Renal cortical epithelial cell (primary cell): ENCODE measurements around the gene APBB2. TPM values are rescaled to one million over a fixed set of nuclear protein-coding genes. Genes with fewer than 3 reads are reported as not detected.
A peak's percentile ranks its signal among the peaks of the same experiment; 100 is the strongest.

Experiments used
- DNase-seq: peaks from one replicate; pipeline ENCODE4 v3.0.0-alpha.2; 2011; ENCODE audit warnings: low read depth
- total RNA-seq: library from RNA; depleted of rRNA; stranded (reverse); fragments of >200 nt; gene quantifications from 2 replicates; pipeline ENCODE4 v1.2.3, GENCODE V29; 2014

Gene APBB2
- total RNA-seq, 1 donor from 2014 or later, result 144 TPM

GRCh38 chr4:41215969-41216293 is 1.6 kb upstream of the APBB2 start:
- DNase-seq, result no peak

DNA sequence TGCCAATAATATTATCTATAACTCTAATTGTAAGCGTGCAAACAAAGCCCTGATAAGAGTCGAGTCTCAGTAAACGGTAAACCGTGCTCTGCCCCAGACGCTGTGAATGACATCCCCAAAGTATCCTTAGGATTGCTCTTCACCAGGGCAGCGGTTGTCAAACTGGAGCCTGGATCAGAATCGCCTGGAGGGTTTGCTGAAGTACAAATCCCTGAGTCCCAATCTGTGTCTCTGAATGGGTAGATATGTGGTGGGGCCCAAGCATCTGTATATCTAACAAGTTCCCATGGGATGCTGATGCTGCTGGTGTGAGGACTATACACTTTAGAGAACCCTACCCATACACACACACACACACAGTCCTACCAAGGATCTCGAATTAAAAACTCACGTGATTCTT is 813 bp upstream of the APBB2 start:
- no peak for DNase-seq

DNA sequence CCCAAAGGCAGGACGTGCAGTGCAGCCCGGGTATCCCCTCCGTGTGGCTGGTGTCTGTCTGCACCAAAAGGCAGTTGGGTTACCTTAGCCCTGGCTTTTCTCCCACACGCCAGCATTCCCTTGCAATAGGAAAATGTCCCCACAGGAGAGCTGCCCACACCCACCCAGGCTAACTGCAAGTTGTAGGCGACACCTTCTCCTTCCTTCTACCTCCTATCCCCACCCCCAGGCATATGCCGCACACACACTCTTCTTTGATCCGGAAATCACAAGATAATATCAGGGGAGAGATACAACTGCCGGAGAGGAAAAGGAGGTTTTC is 444 bp upstream of the APBB2 start:
- DNase-seq, result no peak

DNA sequence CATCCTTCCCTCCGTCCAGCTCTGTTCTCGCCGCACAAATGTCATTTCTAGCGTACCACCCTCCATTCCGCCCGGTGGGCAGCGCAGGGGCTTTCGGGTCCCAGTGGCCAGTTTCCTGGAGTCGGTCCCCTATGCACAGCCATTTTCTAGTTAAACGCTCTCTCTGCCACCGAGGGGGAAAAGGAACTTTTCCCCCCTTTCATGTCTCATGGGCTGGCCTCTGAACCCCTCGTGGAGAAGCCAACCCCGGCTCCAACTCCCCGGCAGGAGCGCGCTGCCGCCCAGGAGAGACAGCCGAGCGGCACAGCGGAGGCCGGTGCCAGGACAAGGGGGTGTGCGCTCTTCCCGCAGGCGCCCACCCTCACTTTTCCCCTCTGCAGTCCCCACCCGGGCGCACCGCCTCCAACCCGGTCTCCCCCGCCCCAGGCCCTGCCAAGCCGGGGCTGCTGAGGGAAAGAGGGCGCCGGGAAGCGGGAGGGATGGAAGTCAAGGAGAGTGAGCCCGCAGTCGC is 662 bp downstream of the APBB2 start:
- DNase-seq, result no peak

DNA sequence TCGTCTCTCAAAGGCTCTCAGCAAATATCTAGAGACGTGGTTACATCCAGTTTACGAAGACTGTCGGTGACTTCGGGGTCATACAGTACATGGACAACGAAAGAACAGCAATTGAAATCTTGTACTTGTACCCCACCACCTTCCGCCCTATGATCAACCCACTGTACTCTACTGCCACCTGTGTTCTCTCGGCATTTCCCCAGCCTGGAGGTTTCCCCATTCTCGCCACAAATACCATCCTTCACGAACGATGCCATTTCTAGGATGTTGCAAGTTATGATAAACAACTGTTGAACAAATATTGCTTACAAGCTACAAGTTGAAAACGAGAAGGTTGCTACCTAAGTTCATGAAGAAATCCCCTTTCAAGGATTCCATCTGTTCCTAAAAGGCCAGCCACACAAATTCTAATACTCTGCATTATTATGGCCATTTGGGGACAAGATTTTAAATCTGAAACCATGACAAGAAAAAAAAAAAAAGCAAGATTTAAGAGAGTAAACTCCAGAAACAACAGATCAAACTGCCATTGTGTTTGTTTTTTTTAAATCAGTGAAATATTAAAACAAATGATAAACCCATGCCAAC is 1.6 kb downstream of the APBB2 start:
- DNase-seq, result peak; percentile 68

GRCh38 chr4:41211951-41212615 is 2.3 kb downstream of the APBB2 start:
- no peak for DNase-seq

DNA sequence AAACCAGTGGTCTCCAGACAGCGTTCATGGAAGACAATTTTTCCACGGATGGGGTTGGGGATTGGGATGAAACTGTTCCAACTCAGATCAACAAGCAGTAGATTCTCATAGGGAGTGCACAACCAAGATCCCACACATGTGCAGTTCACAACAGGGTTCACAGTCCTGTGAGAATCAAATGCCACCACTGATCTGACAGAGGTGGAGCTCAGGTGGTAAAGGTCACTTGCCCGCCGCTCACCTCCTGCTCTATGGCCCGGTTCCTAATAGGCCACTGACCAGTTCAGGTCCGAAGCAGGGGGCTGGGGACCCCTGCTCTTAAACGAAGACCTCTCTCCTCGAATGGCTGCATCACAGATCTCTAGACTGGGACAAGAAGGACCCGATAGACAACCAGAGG is 4.4 kb downstream of the APBB2 start:
- no peak for DNase-seq

- peak; percentile 42 for DNase-seq
Observed at GRCh38 chr4:41209187-41209586, 5.2 kb downstream of the APBB2 start.

- DNase-seq, result peak; percentile 72
Observed at GRCh38 chr4:41207291-41207831, 7.0 kb downstream of the APBB2 start.

DNA sequence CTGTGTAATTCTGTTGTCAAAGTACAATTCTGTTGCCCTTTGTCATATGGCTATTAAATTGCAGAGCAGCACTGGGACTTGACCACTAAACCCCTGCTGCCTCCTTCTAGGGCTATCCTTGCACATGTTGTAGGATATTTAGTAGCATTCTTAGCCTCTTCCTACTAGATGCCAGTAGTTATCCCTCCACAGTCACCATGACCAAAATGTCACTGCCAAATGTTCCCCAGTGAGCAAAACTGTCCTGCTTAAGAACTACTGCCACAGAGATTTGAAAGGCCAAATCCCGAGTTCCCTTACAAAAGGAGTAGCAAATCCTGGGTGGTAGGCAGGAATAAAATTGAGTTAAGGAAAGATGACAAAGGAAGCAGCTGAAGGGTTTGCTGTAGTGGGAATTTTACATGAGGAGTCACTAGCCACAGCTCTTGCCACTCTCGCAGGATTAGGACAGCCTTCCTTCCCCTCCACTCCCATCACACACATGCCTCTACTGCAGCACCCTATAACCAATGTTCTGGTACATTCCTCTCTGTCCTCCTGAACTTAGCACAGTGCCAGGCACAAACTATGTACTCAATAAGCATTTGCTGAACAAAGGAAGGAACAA is 8.4 kb downstream of the APBB2 start:
- DNase-seq, result no peak

DNA sequence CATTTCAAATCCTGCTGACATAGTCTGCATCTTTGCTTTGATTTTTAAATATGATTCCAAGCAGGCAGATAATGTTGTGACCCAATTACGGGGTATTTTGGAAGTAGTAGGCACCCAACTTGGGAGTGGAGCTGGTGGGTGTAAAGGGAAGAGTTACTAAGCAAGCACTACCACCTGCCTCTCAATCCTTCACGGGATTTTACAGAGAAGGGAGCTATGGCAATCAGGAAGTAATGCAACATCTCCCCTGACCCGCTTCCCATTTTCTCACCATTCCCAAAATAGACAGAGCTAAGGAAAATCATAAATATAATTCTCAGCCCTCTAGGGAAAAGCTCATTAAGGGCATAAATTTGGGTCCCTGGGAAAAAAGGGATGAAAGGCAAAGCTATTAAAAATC is 9.2 kb downstream of the APBB2 start:
- DNase-seq, result no peak

- peak; percentile 83 for DNase-seq
Observed at GRCh38 chr4:41204400-41204978, 9.9 kb downstream of the APBB2 start.

DNA sequence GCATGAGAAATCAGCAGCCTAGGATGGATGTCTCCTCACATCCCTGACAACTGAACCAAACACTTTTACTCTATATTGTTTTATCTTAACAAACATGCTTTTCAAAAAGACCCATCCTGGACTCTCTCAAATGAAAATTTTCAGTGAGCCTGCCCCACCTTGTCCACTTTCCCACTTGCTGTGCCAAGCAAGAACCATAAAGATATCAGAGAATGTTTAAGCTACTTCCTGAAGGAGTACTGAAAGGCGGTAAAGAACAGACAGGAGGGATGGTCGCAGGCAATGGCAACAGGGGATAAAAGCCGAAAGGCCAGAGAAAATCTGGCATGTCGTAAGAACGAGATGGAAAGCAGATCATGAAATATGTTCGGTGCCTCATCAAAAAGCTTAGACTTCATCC is 10.5 kb downstream of the APBB2 start:
- no peak for DNase-seq

GRCh38 chr4:41202820-41203568 is 11.3 kb downstream of the APBB2 start:
- no peak for DNase-seq

- DNase-seq, result no peak
Observed at GRCh38 chr4:41202356-41202755, 12.0 kb downstream of the APBB2 start.

- DNase-seq, result no peak
Observed at GRCh38 chr4:41200486-41201017, 13.8 kb downstream of the APBB2 start.

- no peak for DNase-seq
Observed at GRCh38 chr4:41199788-41200187, 14.6 kb downstream of the APBB2 start.

DNA sequence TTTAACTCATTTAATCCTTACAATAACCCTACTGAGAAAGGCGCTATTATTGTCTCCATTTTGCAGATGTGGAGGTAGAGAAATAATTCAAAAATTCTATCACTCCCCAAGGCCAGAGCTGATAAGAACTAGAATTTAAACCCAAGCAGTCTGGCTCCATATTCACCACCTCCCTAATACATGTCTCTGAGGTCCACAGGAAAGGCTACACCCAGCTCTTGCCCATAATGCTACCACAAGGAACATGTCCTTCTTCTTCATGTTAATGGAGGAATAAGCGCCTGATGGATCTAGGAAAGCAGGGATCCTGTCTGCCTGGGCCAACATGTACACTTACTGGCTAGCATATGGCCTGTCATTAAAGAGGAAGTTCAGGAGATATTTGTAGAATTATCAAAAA is 16.3 kb downstream of the APBB2 start:
- DNase-seq, result no peak

- no peak for DNase-seq
Observed at GRCh38 chr4:41197495-41197894, 16.8 kb downstream of the APBB2 start.

GRCh38 chr4:41196633-41197332 is 17.6 kb downstream of the APBB2 start:
- no peak for DNase-seq

DNA sequence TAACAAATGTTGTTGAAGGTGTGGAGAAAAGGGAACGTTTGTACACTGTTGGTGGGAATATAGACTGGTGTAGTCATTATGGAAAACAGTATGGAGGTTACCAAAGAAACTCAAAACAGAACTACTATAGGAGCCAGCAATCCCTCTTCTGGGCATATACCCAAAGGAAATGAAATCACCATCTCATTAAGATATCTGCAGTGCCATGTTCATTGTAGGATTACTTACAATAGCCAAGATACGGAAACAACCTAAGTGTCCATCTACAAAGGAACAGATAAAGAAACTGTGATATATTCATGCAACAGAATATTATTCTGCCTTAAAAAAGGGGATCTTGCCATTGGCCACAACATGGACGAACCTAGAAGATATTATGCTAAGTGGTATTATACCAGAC is 22.2 kb downstream of the APBB2 start:
- no peak for DNase-seq
